ENCODE results near the gene SLC43A2. TPM values are rescaled to one million over a fixed set of nuclear protein-coding genes. Genes with fewer than 3 reads are reported as not detected.

SLC43A2 gene
- total and polyA plus RNA-seq, 10 of the 15 experiments (the other 5 are each of a cell fraction or from before 2014, with no cell fraction given): 0.03 to 14.0 (median 5.3) TPM

DNA sequence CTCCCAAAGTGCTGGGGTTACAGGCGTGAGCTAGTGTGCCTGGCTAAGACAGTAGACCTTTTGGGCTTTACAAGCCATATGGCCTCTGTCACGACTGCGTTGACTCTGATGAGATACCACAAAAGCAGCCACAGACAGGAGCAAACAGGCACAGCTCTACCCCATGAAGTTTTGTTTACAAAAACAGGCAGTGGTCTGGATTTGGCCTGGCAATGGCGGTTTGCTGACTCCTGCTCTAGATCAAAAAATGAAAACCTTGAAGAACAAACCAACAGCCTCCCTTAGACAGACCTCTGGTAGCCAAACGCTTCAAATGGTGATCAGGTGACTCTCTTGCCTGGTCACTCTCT, 20.7 kb downstream of the SLC43A2 start:
- peak overlapping the region; percentile 85 for H3K27ac ChIP-seq (ENCODE audit: control insufficient read depth, insufficient read depth)
- H3K36me3 ChIP-seq (ENCODE audit: control insufficient read depth in 2 of 2, insufficient read depth in 2 of 2, low read length in 1 of 2): no peaks in the 10 kb centered on the region
- H3K79me2 ChIP-seq (ENCODE audit: control insufficient read depth, insufficient read depth, low read length): no peaks in the 10 kb centered on the region
- RAD21 ChIA-PET (ENCODE audit: unreplicated experiment): interaction anchor here (0.7 to 6.8 kb wide), 10 partner anchors 15 to 343 kb away, joined by 3 to 86 read pairs (median 4); partner anchors contain the start of genes PITPNA, RILP and SLC43A2
- peak overlapping the region; percentile 88 for H3K4me2 ChIP-seq (ENCODE audit: control insufficient read depth, insufficient read depth)
- H3K27me3 ChIP-seq (replicated peaks in 1 of 2; ENCODE audit: control insufficient read depth in 2 of 2, insufficient read depth in 2 of 2, low read length in 1 of 2): no peaks in the 10 kb centered on the region
- H4K20me1 ChIP-seq (ENCODE audit: control insufficient read depth, insufficient read depth): no peaks in the 10 kb centered on the region
- H3K9me3 ChIP-seq (replicated peaks; ENCODE audit: control insufficient read depth, insufficient read depth, low read length): no peaks in the 10 kb centered on the region
- in situ Hi-C loops (cut with MboI): no loop called here
- 26% methylated on average over 5 of the region's 5 CpGs for WGBS (ENCODE audit: insufficient coverage, insufficient replicate concordance, low lambda C conversion rate, missing lambda C conversion rate)
- CTCF ChIA-PET: interaction anchor here (0.8 to 4.5 kb wide), 15 partner anchors 10 to 75 kb away, joined by 3 to 37 read pairs (median 4); partner anchors contain the start of genes RILP and SLC43A2
- POLR2A ChIA-PET: interaction anchor here (0.5 to 3.7 kb wide), 19 partner anchors 10 to 883 kb away, joined by 3 to 56 read pairs (median 3); partner anchors contain the start of genes PITPNA, RILP and SLC43A2
- ATAC-seq (peak; percentile 10), DNase-seq (ENCODE audit: low read depth, low spot score) (no peak), FAIRE-seq (no peak)
- intact Hi-C loops (cut with micrococcal nuclease; ENCODE audit: unreplicated experiment): loop anchor here (2.0 kb wide), 1 partner anchor 19 kb away; no protein-coding TSS in a partner anchor
- H3K4me3 ChIP-seq: no peak overlapping the region
- BruUV-seq (replicated peaks): TSS peak; percentile 82
- TF ChIP-seq HDGF (IDR thresholded peaks at IDR 0.05) (0 out of 2 replicates have a peak, but pooled peaks have one; percentile 3), NR2C2 (IDR thresholded peaks at IDR 0.05; ENCODE audit: borderline replicate concordance, control insufficient read depth, insufficient read length, low read depth) (no peak), ETV6 (conservative IDR thresholded peaks at IDR 0.05 in 1 of 2, IDR thresholded peaks at IDR 0.05 in 1 of 2; ENCODE audit: borderline replicate concordance in 1 of 2, low read depth in 1 of 2) (0 out of 4 replicates have a peak, but pooled peaks of 1 of the 2 experiments have one; percentile 0)
- no peak overlapping the region for H3K9ac ChIP-seq (ENCODE audit: control insufficient read depth, insufficient read depth, low read length)
- peaks cover 32% of the 10 kb centered on the region for H3K4me1 ChIP-seq (ENCODE audit: control insufficient read depth, insufficient read depth, low read length)
- SMC1A ChIA-PET (ENCODE audit: uncharacterized antibody, unreplicated experiment): interaction anchor here (0.7 to 5.0 kb wide), 17 partner anchors 8 to 395 kb away, joined by 3 to 34 read pairs (median 4); partner anchors contain the start of genes INPP5K and SLC43A2
- H2AFZ ChIP-seq (ENCODE audit: control insufficient read depth, low read depth, low read length): peak overlapping the region; percentile 75

DNA sequence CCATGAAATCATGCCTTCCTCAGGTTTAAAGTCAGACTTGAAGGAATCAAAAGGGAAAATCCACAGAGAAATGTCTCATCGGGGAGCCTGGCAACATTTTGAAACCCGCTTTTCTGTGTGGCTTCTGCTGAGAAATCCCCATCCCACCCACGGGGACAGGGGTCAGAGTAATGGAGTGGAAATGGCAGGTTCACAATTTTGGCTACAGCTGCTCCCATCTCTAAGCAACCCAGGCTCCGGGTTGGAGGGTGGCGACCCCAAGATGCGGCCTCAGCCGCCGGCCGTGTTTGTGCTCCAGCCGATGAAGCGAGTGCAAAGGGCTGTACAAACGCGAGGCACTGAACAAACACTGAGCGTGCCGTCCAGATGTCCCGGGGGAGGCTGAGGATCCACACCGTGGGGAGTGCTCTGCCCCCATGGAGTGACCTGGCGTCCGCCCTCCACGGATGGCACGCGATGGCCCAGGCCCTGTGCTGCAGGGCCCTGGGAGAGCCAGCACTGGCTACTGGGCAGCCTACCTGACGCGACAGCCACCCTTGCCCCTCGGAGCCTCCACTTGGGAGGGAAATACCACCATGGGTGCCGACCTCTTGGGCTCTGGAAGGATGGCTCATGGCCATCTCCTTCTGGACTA, 22.2 kb downstream of the SLC43A2 start:
- in situ Hi-C loops (cut with MboI) (no loop called here), intact Hi-C loops (cut with micrococcal nuclease; ENCODE audit: unreplicated experiment) (loop anchor here (2.0 kb wide), 1 partner anchor 20 kb away; no protein-coding TSS in a partner anchor)
- ATAC-seq (peak; percentile 55), DNase-seq (ENCODE audit: low read depth, low spot score) (no peak), FAIRE-seq (no peak)
- Histone ChIP-seq H2AFZ (ENCODE audit: control insufficient read depth, low read depth, low read length) (peak overlapping the region; percentile 75), H3K36me3 (ENCODE audit: control insufficient read depth in 2 of 2, insufficient read depth in 2 of 2, low read length in 1 of 2) (no peaks in the 10 kb centered on the region), H3K4me1 (ENCODE audit: control insufficient read depth, insufficient read depth, low read length) (peaks cover 32% of the 10 kb centered on the region), H3K4me2 (ENCODE audit: control insufficient read depth, insufficient read depth) (peak overlapping the region; percentile 88), H3K79me2 (ENCODE audit: control insufficient read depth, insufficient read depth, low read length) (no peaks in the 10 kb centered on the region), H3K4me3 (no peak overlapping the region), H3K9me3 (replicated peaks; ENCODE audit: control insufficient read depth, insufficient read depth, low read length) (peaks cover 1% of the 10 kb centered on the region; the same call in 1 of the 3 replicates), H3K9ac (ENCODE audit: control insufficient read depth, insufficient read depth, low read length) (peak overlapping the region; percentile 64), H4K20me1 (ENCODE audit: control insufficient read depth, insufficient read depth) (no peaks in the 10 kb centered on the region), H3K27me3 (replicated peaks in 1 of 2; ENCODE audit: control insufficient read depth in 2 of 2, insufficient read depth in 2 of 2, low read length in 1 of 2) (no peaks in the 10 kb centered on the region), H3K27ac (ENCODE audit: control insufficient read depth, insufficient read depth) (peak overlapping the region; percentile 85)
- SMC1A ChIA-PET (ENCODE audit: uncharacterized antibody, unreplicated experiment): interaction anchor here (0.9 to 5.0 kb wide), 10 partner anchors 13 to 393 kb away, joined by 3 to 34 read pairs (median 8); partner anchors contain the start of gene SLC43A2
- RAD21 ChIA-PET (ENCODE audit: unreplicated experiment): interaction anchor here (0.8 to 6.8 kb wide), 11 partner anchors 13 to 110 kb away, joined by 3 to 86 read pairs (median 5); partner anchors contain the start of genes INPP5K and SLC43A2
- POLR2A ChIA-PET: interaction anchor here (0.6 to 3.7 kb wide), 11 partner anchors 9 to 176 kb away, joined by 3 to 56 read pairs (median 4); partner anchors contain the start of genes INPP5K and SLC43A2
- no TSS peak for BruUV-seq (replicated peaks)
- under 1% methylated on average over 26 of the region's 26 CpGs for WGBS (ENCODE audit: insufficient coverage, insufficient replicate concordance, low lambda C conversion rate, missing lambda C conversion rate)
- CTCF ChIA-PET: interaction anchor here (2.0 to 4.5 kb wide), 6 partner anchors 8 to 42 kb away, joined by 5 to 37 read pairs (median 16); partner anchors contain the start of genes RILP and SLC43A2
- TF ChIP-seq RELA (IDR thresholded peaks at IDR 0.05; ENCODE audit: borderline replicate concordance, partially characterized antibody) (no peak), NFIC (IDR thresholded peaks at IDR 0.05; ENCODE audit: low read depth, low read length) (0 out of 2 replicates have a peak, but pooled peaks have one; percentile 17), IKZF1 (conservative IDR thresholded peaks at IDR 0.05) (peak; percentile 61), SREBF2 (IDR thresholded peaks at IDR 0.05; ENCODE audit: low read length) (no peak), POLR2AphosphoS5 (IDR thresholded peaks at IDR 0.05; ENCODE audit: low read length) (no peak)
- TF ChIP-seq, protein P1, sequence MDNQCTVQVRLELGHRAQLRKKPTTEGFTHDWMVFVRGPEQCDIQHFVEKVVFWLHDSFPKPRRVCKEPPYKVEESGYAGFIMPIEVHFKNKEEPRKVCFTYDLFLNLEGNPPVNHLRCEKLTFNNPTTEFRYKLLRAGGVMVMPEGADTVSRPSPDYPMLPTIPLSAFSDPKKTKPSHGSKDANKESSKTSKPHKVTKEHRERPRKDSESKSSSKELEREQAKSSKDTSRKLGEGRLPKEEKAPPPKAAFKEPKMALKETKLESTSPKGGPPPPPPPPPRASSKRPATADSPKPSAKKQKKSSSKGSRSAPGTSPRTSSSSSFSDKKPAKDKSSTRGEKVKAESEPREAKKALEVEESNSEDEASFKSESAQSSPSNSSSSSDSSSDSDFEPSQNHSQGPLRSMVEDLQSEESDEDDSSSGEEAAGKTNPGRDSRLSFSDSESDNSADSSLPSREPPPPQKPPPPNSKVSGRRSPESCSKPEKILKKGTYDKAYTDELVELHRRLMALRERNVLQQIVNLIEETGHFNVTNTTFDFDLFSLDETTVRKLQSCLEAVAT (IDR thresholded peaks at IDR 0.05): peak; percentile 87
- TF ChIP-seq, protein P2, sequence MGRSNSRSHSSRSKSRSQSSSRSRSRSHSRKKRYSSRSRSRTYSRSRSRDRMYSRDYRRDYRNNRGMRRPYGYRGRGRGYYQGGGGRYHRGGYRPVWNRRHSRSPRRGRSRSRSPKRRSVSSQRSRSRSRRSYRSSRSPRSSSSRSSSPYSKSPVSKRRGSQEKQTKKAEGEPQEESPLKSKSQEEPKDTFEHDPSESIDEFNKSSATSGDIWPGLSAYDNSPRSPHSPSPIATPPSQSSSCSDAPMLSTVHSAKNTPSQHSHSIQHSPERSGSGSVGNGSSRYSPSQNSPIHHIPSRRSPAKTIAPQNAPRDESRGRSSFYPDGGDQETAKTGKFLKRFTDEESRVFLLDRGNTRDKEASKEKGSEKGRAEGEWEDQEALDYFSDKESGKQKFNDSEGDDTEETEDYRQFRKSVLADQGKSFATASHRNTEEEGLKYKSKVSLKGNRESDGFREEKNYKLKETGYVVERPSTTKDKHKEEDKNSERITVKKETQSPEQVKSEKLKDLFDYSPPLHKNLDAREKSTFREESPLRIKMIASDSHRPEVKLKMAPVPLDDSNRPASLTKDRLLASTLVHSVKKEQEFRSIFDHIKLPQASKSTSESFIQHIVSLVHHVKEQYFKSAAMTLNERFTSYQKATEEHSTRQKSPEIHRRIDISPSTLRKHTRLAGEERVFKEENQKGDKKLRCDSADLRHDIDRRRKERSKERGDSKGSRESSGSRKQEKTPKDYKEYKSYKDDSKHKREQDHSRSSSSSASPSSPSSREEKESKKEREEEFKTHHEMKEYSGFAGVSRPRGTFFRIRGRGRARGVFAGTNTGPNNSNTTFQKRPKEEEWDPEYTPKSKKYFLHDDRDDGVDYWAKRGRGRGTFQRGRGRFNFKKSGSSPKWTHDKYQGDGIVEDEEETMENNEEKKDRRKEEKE (IDR thresholded peaks at IDR 0.05): no peak

All from GM12878 (cell line).